CD4-positive, alpha-beta memory T cell (primary cell): ENCODE measurements around the gene ARID5B. TPM values are rescaled to one million over a fixed set of nuclear protein-coding genes. Genes with fewer than 3 reads are reported as not detected.

Experiments
- CTCF ChIA-PET: fragments of 350-600 bp; sonication (Branson Sonifier 250); formaldehyde crosslinking; loops from one replicate; lab custom pipeline; 2021; ENCODE audit warnings: inconsistent platforms; ENCODE audit not compliant: partially characterized antibody; lab: Charles Lee
- POLR2A ChIA-PET: fragments of 350-600 bp; sonication (Branson Sonifier 250); formaldehyde crosslinking; loops from one replicate; lab custom pipeline; 2021; ENCODE audit not compliant: partially characterized antibody; lab: Charles Lee
- DNase-seq, 5 donors: peaks; one replicate each; pipeline versions ENCODE4 v3.0.0 to v3.0.0-alpha.2; 2020 to 2022; ENCODE audit warnings: mixed read lengths in 1 of 5
- H3K27ac ChIP-seq: one replicate; pipeline ENCODE4 v1.7.0; 2013; ENCODE audit warnings: low read depth, low read length
- H3K27me3 ChIP-seq: 2 replicates; pipeline ENCODE4 v1.7.0; 2013; ENCODE audit warnings: mild to moderate bottlenecking, low read length, moderate library complexity; ENCODE audit not compliant: insufficient read depth
- H3K36me3 ChIP-seq: 2 replicates; pipeline ENCODE4 v1.7.0; 2013; ENCODE audit warnings: mild to moderate bottlenecking, low read length, moderate library complexity; ENCODE audit not compliant: insufficient read depth
- H3K4me1 ChIP-seq: 2 replicates; pipeline ENCODE4 v1.7.0; 2013; ENCODE audit warnings: mild to moderate bottlenecking, low read length, moderate library complexity; ENCODE audit not compliant: insufficient read depth
- H3K4me3 ChIP-seq, 2 donors: one replicate each; pipeline ENCODE4 v1.7.0; 2013; ENCODE audit warnings: low read length in 2 of 2, mild to moderate bottlenecking in 1 of 2
- H3K9me3 ChIP-seq, 2 donors: one replicate each; pipeline ENCODE4 v1.7.0; 2013; ENCODE audit warnings: low read length in 2 of 2, control low read depth in 1 of 2; ENCODE audit not compliant: control insufficient read depth in 1 of 2
- H3K27ac Mint-ChIP-seq, 7 donors: one replicate each; pipeline ENCODE4 v1.8.0; 2020 to 2021; ENCODE audit warnings: mixed read lengths in 7 of 7, mild to moderate bottlenecking in 6 of 7, inconsistent platforms in 3 of 7, moderate library complexity in 3 of 7
- H3K27me3 Mint-ChIP-seq, 2 donors: one replicate each; pipeline ENCODE4 v1.8.0; 2020 to 2021; ENCODE audit warnings: mixed read lengths in 2 of 2
- H3K36me3 Mint-ChIP-seq, 2 donors: one replicate each; pipeline ENCODE4 v1.8.0; 2020 to 2021; ENCODE audit warnings: mixed read lengths in 2 of 2, inconsistent platforms in 1 of 2, mild to moderate bottlenecking in 1 of 2
- H3K4me1 Mint-ChIP-seq, 4 donors: one replicate each; pipeline ENCODE4 v1.8.0; 2020 to 2021; ENCODE audit warnings: mixed read lengths in 4 of 4, mild to moderate bottlenecking in 1 of 4
- H3K4me3 Mint-ChIP-seq, 8 donors: one replicate each; pipeline ENCODE4 v1.8.0; 2020 to 2021; ENCODE audit warnings: mixed read lengths in 8 of 8, mild to moderate bottlenecking in 7 of 8, moderate library complexity in 6 of 8, inconsistent platforms in 3 of 8
- H3K9me3 Mint-ChIP-seq, 8 donors: one replicate each; pipeline ENCODE4 v1.8.0; 2020 to 2021; ENCODE audit warnings: mixed read lengths in 8 of 8, mild to moderate bottlenecking in 5 of 8, inconsistent platforms in 3 of 8, moderate library complexity in 1 of 8
- intact Hi-C: fragments of 100-400 bp; cut with micrococcal nuclease; formaldehyde crosslinking; loops from one replicate; pipeline ENCODE4 v1.15.1; 2023
- polyA plus RNA-seq, 2 donors: library from polyadenylated mRNA; unstranded; fragments of 300-500 nt; fragmentation: Illumina TruSeq; gene quantifications; one replicate each; pipeline ENCODE4 v1.2.3, GENCODE V29; 2021
- total RNA-seq, 2 experiments: library from RNA; stranded (reverse); gene quantifications; one replicate each; pipeline ENCODE4 v1.2.3, GENCODE V29; 2021

ARID5B gene
- total and polyA plus RNA-seq, 4 experiments from 2014 or later, result 30.9 to 49.6 (median 41.9) TPM

DNA sequence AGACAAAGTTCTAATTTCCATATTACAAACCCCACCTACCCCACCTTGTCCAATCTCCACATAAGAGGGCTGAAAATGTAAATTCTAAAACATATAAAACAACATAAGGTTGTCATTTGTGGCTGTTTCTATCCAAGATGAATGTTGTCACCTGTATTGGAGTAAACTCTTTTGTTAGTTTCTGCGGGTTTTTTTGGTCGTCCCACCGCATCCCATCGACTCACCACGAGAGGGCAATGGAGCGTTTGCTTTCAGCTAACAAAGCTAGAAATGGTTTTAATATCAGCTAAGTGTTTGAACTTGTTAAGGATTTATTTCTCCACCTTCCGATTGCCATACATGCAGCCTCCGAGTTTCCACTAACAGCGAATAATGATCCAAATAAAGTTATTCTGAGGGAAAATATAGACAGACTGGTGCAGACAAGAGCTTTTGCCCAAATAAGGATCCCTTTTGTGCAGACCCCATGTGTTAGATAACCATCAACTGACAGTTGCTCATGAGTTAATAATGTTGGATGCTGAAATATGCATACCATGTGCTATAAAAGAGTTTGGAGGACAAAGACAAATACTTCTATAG, 137.2 kb downstream of the ARID5B start:
- H3K27ac Mint-ChIP-seq, result peak overlapping the region; percentile 53 to 93 (median 78)

GRCh38 chr10:62039954-62040353, 138.5 kb downstream of the ARID5B start:
- peaks cover 84% of the 10 kb centered on the region for H3K4me1 ChIP-seq
- intact Hi-C loops, result loop anchor here (2.0 to 10.0 kb wide), 2 partner anchors 345 to 385 kb away; no protein-coding TSS in a partner anchor
- peak overlapping the region; percentile 8 to 84 (median 29) for H3K27ac Mint-ChIP-seq
- ChIA-PET CTCF (interaction anchor here (0.8 to 14.2 kb wide), 20 partner anchors 9 to 292 kb away, joined by 3 to 300 read pairs (median 15); partner anchors contain the start of gene ARID5B), POLR2A (interaction anchor here (0.7 to 5.6 kb wide), 17 partner anchors 10 to 205 kb away, joined by 3 to 79 read pairs (median 6); no protein-coding TSS in a partner anchor)
- no peaks in the 10 kb centered on the region for H3K27me3 ChIP-seq
- H3K36me3 ChIP-seq, result no peaks in the 10 kb centered on the region
- no peaks in the 10 kb centered on the region for H3K27me3 Mint-ChIP-seq
- no peaks in the 10 kb centered on the region for H3K9me3 ChIP-seq
- H3K36me3 Mint-ChIP-seq, result peaks cover 0 to 9% of the 10 kb centered on the region in 2 donors
- peaks cover 65 to 88% (median 72%) of the 10 kb centered on the region in 4 donors for H3K4me1 Mint-ChIP-seq
- no peak for DNase-seq
- peaks cover 0 to 2% (median 0%) of the 10 kb centered on the region in 8 donors for H3K9me3 Mint-ChIP-seq
- H3K4me3 ChIP-seq, result no peak overlapping the region
- no peak overlapping the region for H3K27ac ChIP-seq
- peak overlapping the region in 5 of 8 donors; percentile 21 to 86 (median 50) for H3K4me3 Mint-ChIP-seq

More for the DNA sequence above, 137.2 kb downstream of the ARID5B start:
- DNase-seq, result peak; percentile 74 to 81 (median 76)
- no peaks in the 10 kb centered on the region for H3K9me3 ChIP-seq
- peak overlapping the region; percentile 48 to 89 (median 82) for H3K4me3 Mint-ChIP-seq
- H3K27me3 ChIP-seq, result no peaks in the 10 kb centered on the region
- no peak overlapping the region for H3K27ac ChIP-seq
- ChIA-PET POLR2A (interaction anchor here (0.9 to 5.6 kb wide), 22 partner anchors 8 to 228 kb away, joined by 3 to 79 read pairs (median 8); partner anchors contain the start of gene ARID5B), CTCF (interaction anchor here (0.6 to 14.2 kb wide), 53 partner anchors 8 to 400 kb away, joined by 3 to 300 read pairs (median 5); partner anchors contain the start of gene ARID5B)
- peak overlapping the region in 1 of 2 donors; percentile 34 for H3K4me3 ChIP-seq
- intact Hi-C loops, result loop anchor here (1.0 to 2.0 kb wide), 7 partner anchors 10 to 386 kb away; no protein-coding TSS in a partner anchor
- peaks cover 0 to 2% (median 0%) of the 10 kb centered on the region in 8 donors for H3K9me3 Mint-ChIP-seq
- peaks cover 74% of the 10 kb centered on the region for H3K4me1 ChIP-seq
- H3K36me3 Mint-ChIP-seq, result peaks cover 0 to 9% of the 10 kb centered on the region in 2 donors
- peaks cover 60 to 78% (median 68%) of the 10 kb centered on the region in 4 donors for H3K4me1 Mint-ChIP-seq
- no peaks in the 10 kb centered on the region for H3K36me3 ChIP-seq
- no peaks in the 10 kb centered on the region for H3K27me3 Mint-ChIP-seq

GRCh38 chr10:62040881-62041280, 139.4 kb downstream of the ARID5B start:
- Mint-ChIP-seq H3K27me3 (no peaks in the 10 kb centered on the region), H3K4me3 (peak overlapping the region in 5 of 8 donors; percentile 33 to 62 (median 49)), H3K36me3 (peaks cover 0 to 6% of the 10 kb centered on the region in 2 donors), H3K9me3 (peaks cover 0 to 2% (median 0%) of the 10 kb centered on the region in 8 donors), H3K27ac (peak overlapping the region; percentile 2 to 86 (median 75)), H3K4me1 (peaks cover 66 to 93% (median 77%) of the 10 kb centered on the region in 4 donors)
- no peaks in the 10 kb centered on the region for H3K36me3 ChIP-seq
- ChIA-PET POLR2A (interaction anchor here (0.7 to 5.6 kb wide), 13 partner anchors 9 to 204 kb away, joined by 3 to 79 read pairs (median 4); no protein-coding TSS in a partner anchor), CTCF (interaction anchor here (0.9 to 14.2 kb wide), 15 partner anchors 8 to 293 kb away, joined by 3 to 300 read pairs (median 21); partner anchors contain the start of gene ARID5B)
- H3K4me1 ChIP-seq, result peaks cover 93% of the 10 kb centered on the region
- H3K4me3 ChIP-seq, result no peak overlapping the region
- no peaks in the 10 kb centered on the region for H3K9me3 ChIP-seq
- no peak for DNase-seq
- H3K27ac ChIP-seq, result no peak overlapping the region
- no peaks in the 10 kb centered on the region for H3K27me3 ChIP-seq
- intact Hi-C loops, result loop anchor here (10.0 kb wide), 1 partner anchor 344 kb away; no protein-coding TSS in a partner anchor

DNA sequence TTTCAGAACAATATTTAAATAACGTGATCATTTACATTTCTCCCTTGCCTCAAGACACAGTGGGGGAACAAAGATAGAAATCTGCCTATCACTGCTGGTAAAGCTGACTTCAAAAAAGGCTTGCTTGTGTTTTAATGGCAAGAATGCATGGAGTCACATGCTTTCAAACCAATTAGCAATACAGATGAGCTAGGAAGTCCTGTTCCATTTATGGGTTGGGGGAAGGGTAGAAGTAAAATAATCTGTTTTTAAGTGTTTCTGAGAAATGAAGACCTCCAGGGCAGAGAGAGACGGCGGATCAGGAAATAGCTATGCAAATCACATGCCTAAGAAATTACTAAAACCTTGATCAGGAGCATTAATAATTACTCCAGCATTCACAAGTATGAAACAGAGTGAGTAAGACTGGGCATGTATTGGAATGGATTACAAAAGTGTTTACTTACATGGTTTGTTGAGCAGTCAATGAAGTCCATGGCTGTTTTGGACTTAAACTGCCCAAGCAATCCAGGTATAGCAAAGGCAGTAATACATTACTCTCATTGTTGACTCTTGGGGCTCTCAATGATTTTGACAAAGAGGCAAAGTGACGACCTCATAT, 142.0 kb downstream of the ARID5B start:
- H3K4me1 Mint-ChIP-seq, result peaks cover 79 to 97% (median 90%) of the 10 kb centered on the region in 4 donors
- ChIA-PET CTCF (interaction anchor here (0.7 to 14.2 kb wide), 6 partner anchors 10 to 198 kb away, joined by 3 to 300 read pairs (median 26); partner anchors contain the start of gene ARID5B), POLR2A (interaction anchor here (0.9 to 10.1 kb wide), 9 partner anchors 10 to 202 kb away, joined by 3 to 251 read pairs (median 6); partner anchors contain the start of gene ARID5B)
- H3K27me3 Mint-ChIP-seq, result no peaks in the 10 kb centered on the region
- no peaks in the 10 kb centered on the region for H3K27me3 ChIP-seq
- H3K27ac Mint-ChIP-seq, result peak overlapping the region; percentile 68 to 100 (median 92)
- H3K9me3 ChIP-seq, result no peaks in the 10 kb centered on the region
- peaks cover 0 to 2% (median 0%) of the 10 kb centered on the region in 8 donors for H3K9me3 Mint-ChIP-seq
- H3K4me3 Mint-ChIP-seq, result peak overlapping the region; percentile 20 to 76 (median 56)
- peaks cover 95% of the 10 kb centered on the region for H3K4me1 ChIP-seq
- intact Hi-C loops, result loop anchor here (10.0 kb wide), 1 partner anchor 341 kb away; no protein-coding TSS in a partner anchor
- peaks cover 0 to 4% of the 10 kb centered on the region in 2 donors for H3K36me3 Mint-ChIP-seq
- peak overlapping the region; percentile 3 for H3K27ac ChIP-seq
- H3K36me3 ChIP-seq, result no peaks in the 10 kb centered on the region
- H3K4me3 ChIP-seq, result peak overlapping the region in 1 of 2 donors; percentile 3
- DNase-seq, result peak in 1 of 5 donors; percentile 13

DNA sequence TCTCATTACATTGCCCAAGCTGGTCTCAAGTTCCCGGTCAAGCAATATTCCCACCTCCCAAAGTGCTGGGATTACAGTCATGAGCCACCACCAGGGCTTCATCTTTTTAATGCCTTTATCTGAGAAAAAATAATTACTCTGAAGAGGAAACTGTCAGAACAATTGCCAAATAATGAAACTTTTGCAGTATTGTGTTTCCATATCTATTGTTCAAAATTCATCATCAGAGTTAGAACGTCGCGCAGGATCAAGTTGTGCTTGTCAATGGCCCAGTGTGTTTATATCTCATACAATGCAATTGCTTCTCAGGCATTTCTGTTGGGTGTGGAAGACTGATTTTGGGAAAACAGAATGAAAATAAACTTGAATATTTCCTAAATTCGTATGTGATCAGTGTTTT, 143.1 kb downstream of the ARID5B start:
- intact Hi-C loops, result loop anchor here (10.0 kb wide), 1 partner anchor 340 kb away; no protein-coding TSS in a partner anchor

GRCh38 chr10:62045765-62046521, 144.4 kb downstream of the ARID5B start:
- CTCF ChIA-PET, result interaction anchor here (1.1 to 14.2 kb wide), 4 partner anchors 7 to 199 kb away, joined by 4 to 228 read pairs (median 50); partner anchors contain the start of gene ARID5B
- Histone ChIP-seq H3K4me3 (peak overlapping the region; percentile 9 to 26), H3K27ac (peak overlapping the region; percentile 87), H3K4me1 (peaks cover 81% of the 10 kb centered on the region), H3K36me3 (no peaks in the 10 kb centered on the region), H3K9me3 (no peaks in the 10 kb centered on the region), H3K27me3 (no peaks in the 10 kb centered on the region)
- peaks cover 0 to 16% of the 10 kb centered on the region in 2 donors for H3K36me3 Mint-ChIP-seq
- peak overlapping the region; percentile 78 to 98 (median 89) for H3K4me3 Mint-ChIP-seq
- H3K9me3 Mint-ChIP-seq, result peaks cover 0 to 2% (median 0%) of the 10 kb centered on the region in 8 donors
- no peaks in the 10 kb centered on the region for H3K27me3 Mint-ChIP-seq
- POLR2A ChIA-PET, result interaction anchor here (0.6 to 10.1 kb wide), 18 partner anchors 8 to 533 kb away, joined by 3 to 251 read pairs (median 6); partner anchors contain the start of gene ARID5B
- intact Hi-C loops, result loop anchor here (2.0 to 10.0 kb wide), 2 partner anchors 339 to 771 kb away; partner anchors contain the start of gene EGR2
- H3K27ac Mint-ChIP-seq, result peak overlapping the region; percentile 92 to 100 (median 98)
- peaks cover 65 to 99% (median 76%) of the 10 kb centered on the region in 4 donors for H3K4me1 Mint-ChIP-seq
- peak in 1 of 5 donors; percentile 9 for DNase-seq

More for the DNA sequence above, 143.1 kb downstream of the ARID5B start:
- peaks cover 90% of the 10 kb centered on the region for H3K4me1 ChIP-seq
- DNase-seq, result no peak
- H3K4me1 Mint-ChIP-seq, result peaks cover 74 to 97% (median 82%) of the 10 kb centered on the region in 4 donors
- no peaks in the 10 kb centered on the region for H3K27me3 ChIP-seq
- H3K36me3 Mint-ChIP-seq, result peaks cover 0 to 10% of the 10 kb centered on the region in 2 donors
- no peaks in the 10 kb centered on the region for H3K27me3 Mint-ChIP-seq
- no peaks in the 10 kb centered on the region for H3K9me3 ChIP-seq
- H3K9me3 Mint-ChIP-seq, result peaks cover 0 to 2% (median 0%) of the 10 kb centered on the region in 8 donors
- ChIA-PET CTCF (interaction anchor here (3.7 to 14.2 kb wide), 3 partner anchors 9 to 200 kb away, joined by 32 to 228 read pairs (median 45); partner anchors contain the start of gene ARID5B), POLR2A (interaction anchor here (1.1 to 10.1 kb wide), 7 partner anchors 9 to 200 kb away, joined by 3 to 251 read pairs (median 66); partner anchors contain the start of gene ARID5B)
- peak overlapping the region; percentile 87 for H3K27ac ChIP-seq
- peak overlapping the region; percentile 92 to 100 (median 98) for H3K27ac Mint-ChIP-seq
- H3K4me3 Mint-ChIP-seq, result peak overlapping the region; percentile 3 to 83 (median 58)
- H3K4me3 ChIP-seq, result no peak overlapping the region
- H3K36me3 ChIP-seq, result no peaks in the 10 kb centered on the region
